Measurements from ENCODE around the gene TMEM72.

The TMEM72 gene

GRCh38 chr10:44958196-44958897 lies 47.2 kb downstream of the TMEM72 start:
- H3K27me3 ChIP-seq (ENCODE audit: control insufficient read depth, insufficient read depth, low read length): peaks cover 9% of the 10 kb centered on the region; the same call in 1 of the 2 replicates
- no peak overlapping the region for H3K9ac ChIP-seq (ENCODE audit: low read depth, low read length)
- H3K36me3 ChIP-seq (ENCODE audit: control insufficient read depth, insufficient read depth, low read length): no peaks in the 10 kb centered on the region
- no peak overlapping the region for H3K27ac ChIP-seq (ENCODE audit: low read depth, low read length)
- H3K4me3 ChIP-seq (ENCODE audit: low read depth, low read length): peak overlapping the region; percentile 90
- no peaks in the 10 kb centered on the region for H3K9me3 ChIP-seq (ENCODE audit: control insufficient read depth, insufficient read depth, low read length)
- H3K4me1 ChIP-seq (ENCODE audit: control insufficient read depth, insufficient read depth, low read length): peaks cover 14% of the 10 kb centered on the region

GRCh38 chr10:44958898-44959246 lies 47.7 kb downstream of the TMEM72 start:
- Histone ChIP-seq H3K4me1 (ENCODE audit: control insufficient read depth, insufficient read depth, low read length) (peaks cover 20% of the 10 kb centered on the region), H3K27me3 (ENCODE audit: control insufficient read depth, insufficient read depth, low read length) (peaks cover 9% of the 10 kb centered on the region; the same call in 1 of the 2 replicates), H3K4me3 (ENCODE audit: low read depth, low read length) (peak overlapping the region; percentile 90), H3K9me3 (ENCODE audit: control insufficient read depth, insufficient read depth, low read length) (no peaks in the 10 kb centered on the region), H3K36me3 (ENCODE audit: control insufficient read depth, insufficient read depth, low read length) (no peaks in the 10 kb centered on the region), H3K27ac (ENCODE audit: low read depth, low read length) (peak overlapping the region; percentile 77), H3K9ac (ENCODE audit: low read depth, low read length) (peak overlapping the region; percentile 85)

GRCh38 chr10:44959247-44960087 lies 48.3 kb downstream of the TMEM72 start, which contains the start of gene RASSF4:
Gene RASSF4 (plus strand): TSS chr10:44959802. CDS start chr10:44970203, 10,401 bp downstream.
- Histone ChIP-seq H3K9ac (ENCODE audit: low read depth, low read length) (peak within 1 kb of the TSS; percentile 85), H3K36me3 (ENCODE audit: control insufficient read depth, insufficient read depth, low read length) (no peaks in the 10 kb centered on the region), H3K4me1 (ENCODE audit: control insufficient read depth, insufficient read depth, low read length) (peaks cover 26% of the 10 kb centered on the region), H3K9me3 (ENCODE audit: control insufficient read depth, insufficient read depth, low read length) (no peaks in the 10 kb centered on the region), H3K4me3 (ENCODE audit: low read depth, low read length) (peak within 1 kb of the TSS; percentile 90), H3K27me3 (ENCODE audit: control insufficient read depth, insufficient read depth, low read length) (peaks cover 9% of the 10 kb centered on the region; the same call in 1 of the 2 replicates), H3K27ac (ENCODE audit: low read depth, low read length) (peak within 1 kb of the TSS; percentile 77)

GRCh38 chr10:44960088-44960460 lies 48.9 kb downstream of the TMEM72 start:
- H3K27ac ChIP-seq (ENCODE audit: low read depth, low read length): no peak overlapping the region
- H3K27me3 ChIP-seq (ENCODE audit: control insufficient read depth, insufficient read depth, low read length): peaks cover 9% of the 10 kb centered on the region; the same call in 1 of the 2 replicates
- H3K9me3 ChIP-seq (ENCODE audit: control insufficient read depth, insufficient read depth, low read length): no peaks in the 10 kb centered on the region
- H3K4me1 ChIP-seq (ENCODE audit: control insufficient read depth, insufficient read depth, low read length): peaks cover 32% of the 10 kb centered on the region
- peak overlapping the region; percentile 70 for H3K4me3 ChIP-seq (ENCODE audit: low read depth, low read length)
- H3K36me3 ChIP-seq (ENCODE audit: control insufficient read depth, insufficient read depth, low read length): no peaks in the 10 kb centered on the region
- H3K9ac ChIP-seq (ENCODE audit: low read depth, low read length): no peak overlapping the region

GRCh38 chr10:44960482-44961229 lies 49.5 kb downstream of the TMEM72 start:
- H3K27me3 ChIP-seq (ENCODE audit: control insufficient read depth, insufficient read depth, low read length): peaks cover 9% of the 10 kb centered on the region; the same call in 1 of the 2 replicates
- no peak overlapping the region for H3K9ac ChIP-seq (ENCODE audit: low read depth, low read length)
- H3K27ac ChIP-seq (ENCODE audit: low read depth, low read length): no peak overlapping the region
- H3K4me1 ChIP-seq (ENCODE audit: control insufficient read depth, insufficient read depth, low read length): peaks cover 36% of the 10 kb centered on the region
- H3K9me3 ChIP-seq (ENCODE audit: control insufficient read depth, insufficient read depth, low read length): no peaks in the 10 kb centered on the region
- H3K4me3 ChIP-seq (ENCODE audit: low read depth, low read length): peak overlapping the region; percentile 70; the same call in 1 of the 2 replicates
- H3K36me3 ChIP-seq (ENCODE audit: control insufficient read depth, insufficient read depth, low read length): no peaks in the 10 kb centered on the region

- Histone ChIP-seq H3K27ac (ENCODE audit: low read depth, low read length) (no peak overlapping the region), H3K9ac (ENCODE audit: low read depth, low read length) (no peak overlapping the region), H3K27me3 (ENCODE audit: control insufficient read depth, insufficient read depth, low read length) (peaks cover 9% of the 10 kb centered on the region; the same call in 1 of the 2 replicates), H3K9me3 (ENCODE audit: control insufficient read depth, insufficient read depth, low read length) (no peaks in the 10 kb centered on the region), H3K4me1 (ENCODE audit: control insufficient read depth, insufficient read depth, low read length) (peaks cover 38% of the 10 kb centered on the region), H3K36me3 (ENCODE audit: control insufficient read depth, insufficient read depth, low read length) (no peaks in the 10 kb centered on the region), H3K4me3 (ENCODE audit: low read depth, low read length) (no peak overlapping the region)
Measured at GRCh38 chr10:44961230-44961571, 50.1 kb downstream of the TMEM72 start.

- Histone ChIP-seq H3K4me3 (ENCODE audit: low read depth, low read length) (no peak overlapping the region), H3K4me1 (ENCODE audit: control insufficient read depth, insufficient read depth, low read length) (peaks cover 38% of the 10 kb centered on the region), H3K9me3 (ENCODE audit: control insufficient read depth, insufficient read depth, low read length) (no peaks in the 10 kb centered on the region), H3K27ac (ENCODE audit: low read depth, low read length) (no peak overlapping the region), H3K36me3 (ENCODE audit: control insufficient read depth, insufficient read depth, low read length) (no peaks in the 10 kb centered on the region), H3K27me3 (ENCODE audit: control insufficient read depth, insufficient read depth, low read length) (peaks cover 9% of the 10 kb centered on the region; the same call in 1 of the 2 replicates), H3K9ac (ENCODE audit: low read depth, low read length) (no peak overlapping the region)
Measured at GRCh38 chr10:44961931-44962750, 51.0 kb downstream of the TMEM72 start.

GRCh38 chr10:44962870-44963738 lies 52.0 kb downstream of the TMEM72 start:
- no peak overlapping the region for H3K4me3 ChIP-seq (ENCODE audit: low read depth, low read length)
- no peaks in the 10 kb centered on the region for H3K9me3 ChIP-seq (ENCODE audit: control insufficient read depth, insufficient read depth, low read length)
- no peaks in the 10 kb centered on the region for H3K36me3 ChIP-seq (ENCODE audit: control insufficient read depth, insufficient read depth, low read length)
- H3K27me3 ChIP-seq (ENCODE audit: control insufficient read depth, insufficient read depth, low read length): peaks cover 9% of the 10 kb centered on the region; the same call in 1 of the 2 replicates
- no peak overlapping the region for H3K9ac ChIP-seq (ENCODE audit: low read depth, low read length)
- peaks cover 38% of the 10 kb centered on the region for H3K4me1 ChIP-seq (ENCODE audit: control insufficient read depth, insufficient read depth, low read length)
- no peak overlapping the region for H3K27ac ChIP-seq (ENCODE audit: low read depth, low read length)

GRCh38 chr10:44963772-44964633 lies 52.9 kb downstream of the TMEM72 start:
- H3K27ac ChIP-seq (ENCODE audit: low read depth, low read length): peak overlapping the region; percentile 63
- peaks cover 9% of the 10 kb centered on the region; the same call in 1 of the 2 replicates for H3K27me3 ChIP-seq (ENCODE audit: control insufficient read depth, insufficient read depth, low read length)
- no peak overlapping the region for H3K9ac ChIP-seq (ENCODE audit: low read depth, low read length)
- H3K36me3 ChIP-seq (ENCODE audit: control insufficient read depth, insufficient read depth, low read length): no peaks in the 10 kb centered on the region
- peaks cover 38% of the 10 kb centered on the region for H3K4me1 ChIP-seq (ENCODE audit: control insufficient read depth, insufficient read depth, low read length)
- H3K9me3 ChIP-seq (ENCODE audit: control insufficient read depth, insufficient read depth, low read length): no peaks in the 10 kb centered on the region
- no peak overlapping the region for H3K4me3 ChIP-seq (ENCODE audit: low read depth, low read length)

Measured in HUES48 (cell line).